ENCODE measurements around the gene WIPF1.

GRCh38 chr2:174635015-174635593 is 37.5 kb upstream of the WIPF1 start:
- TF ChIP-seq CTCF (IDR thresholded peaks at IDR 0.05; ENCODE audit: low read depth, low read length, poor library complexity, severe bottlenecking) (no peak), EZH2phosphoT487 (IDR thresholded peaks at IDR 0.05; ENCODE audit: borderline replicate concordance, low read length) (no peak)
